Cardiac muscle cell (in vitro differentiated cells and primary cell): ENCODE measurements around the gene HNRNPR. TPM values are rescaled to one million over a fixed set of nuclear protein-coding genes. Genes with fewer than 3 reads are reported as not detected.
"Not testable (repeated sequence)": the region's sequence is repeated elsewhere in the genome, so short reads cannot be mapped to it uniquely, and the experiment has no call there.

Experiments
- DNase-seq, 2 donors: peaks; one replicate each; pipeline versions ENCODE4 v3.0.0 to v3.0.0-alpha.2; 2010 to 2017; ENCODE audit warnings: low read depth in 1 of 2, low spot score in 1 of 2
- H3K27ac ChIP-seq: fragments of 200-600 bp; sonication (generic); 2 replicates; pipeline ENCODE4 v1.5.1; 2016
- H3K27me3 ChIP-seq: fragments of 200-600 bp; sonication (generic); 2 replicates; pipeline ENCODE4 v1.6.0; 2016; ENCODE audit warnings: control low read depth
- H3K36me3 ChIP-seq: fragments of 200-600 bp; sonication (generic); 2 replicates; pipeline ENCODE4 v1.5.1; 2016; ENCODE audit warnings: control low read depth
- H3K4me1 ChIP-seq: fragments of 200-600 bp; sonication (generic); 2 replicates; pipeline ENCODE4 v1.8.1; 2017; ENCODE audit warnings: low read depth, mild to moderate bottlenecking, mixed run types
- H3K4me3 ChIP-seq: fragments of 200-600 bp; sonication (generic); 2 replicates; pipeline ENCODE4 v1.5.1; 2016; ENCODE audit warnings: mild to moderate bottlenecking
- H3K9me3 ChIP-seq: fragments of 200-600 bp; sonication (generic); 2 replicates; pipeline ENCODE4 v1.5.1; 2017; ENCODE audit warnings: low read depth, mild to moderate bottlenecking, control low read depth
- polyA plus RNA-seq: library from polyadenylated mRNA; unstranded; fragments of >200 nt; fragmentation: Nextera tagmentation; extraction: Ambion mirVana; gene quantifications from 2 replicates; pipeline ENCODE4 v1.2.1, GENCODE V29; 2016
- total RNA-seq: library from RNA; depleted of rRNA; stranded (reverse); fragments of >200 nt; gene quantifications from 2 replicates; pipeline ENCODE4 v1.2.3, GENCODE V29; 2016
- TF ChIP-seq, protein P1 (sequence below): IDR thresholded peaks from 2 replicates; pipeline ENCODE4 v1.5.1; 2012; ENCODE audit warnings: low read depth, mild to moderate bottlenecking, low read length

HNRNPR gene
- total and polyA plus RNA-seq, 2 experiments from 2014 or later, result 142 to 154 TPM

DNA sequence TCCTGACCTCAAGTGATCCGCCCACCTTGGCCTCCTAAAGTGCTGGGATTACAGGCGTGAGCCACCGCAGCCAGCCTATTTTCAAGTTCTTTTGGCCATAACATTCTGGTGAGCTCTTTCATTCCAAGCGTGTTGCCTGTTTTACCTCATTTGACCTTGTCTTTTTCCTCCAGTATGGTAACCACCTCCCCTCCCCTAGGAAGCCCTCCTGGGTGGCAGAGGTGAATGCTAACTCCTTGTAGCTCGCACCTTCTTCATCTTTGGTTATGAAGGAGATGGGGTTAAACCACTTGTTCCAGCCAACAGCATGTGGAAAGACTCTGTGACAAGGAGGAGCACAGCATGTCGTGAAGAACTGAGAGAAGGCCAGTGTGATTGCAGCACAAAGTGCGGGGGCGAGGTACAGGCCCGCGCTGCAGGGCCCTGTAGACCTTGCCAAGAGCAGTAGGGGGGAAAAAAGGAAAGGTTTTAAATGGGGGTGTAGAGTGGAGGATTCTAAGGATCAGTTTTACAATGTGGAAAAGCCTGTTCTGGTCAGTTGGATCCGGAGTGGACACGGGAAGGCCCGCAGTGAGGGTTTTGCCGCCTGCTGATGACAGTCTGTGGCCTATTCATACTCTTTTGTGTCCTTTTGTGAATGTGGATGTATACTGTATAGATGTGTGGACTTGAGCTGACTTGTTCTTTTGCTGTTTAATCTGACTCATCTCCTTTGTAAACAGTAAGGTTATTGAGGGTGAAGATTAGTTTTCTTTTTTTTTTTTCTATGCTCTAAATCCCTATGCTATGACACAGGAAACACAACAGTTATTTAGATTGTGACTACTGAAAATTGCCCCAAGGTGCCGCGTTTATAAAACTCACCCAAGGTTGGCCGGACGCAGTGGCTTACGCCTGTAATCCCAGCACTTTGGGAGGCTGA is 33.1 kb upstream of the HNRNPR start:
- no peaks in the 10 kb centered on the region for H3K9me3 ChIP-seq
- H3K4me3 ChIP-seq, result no peak overlapping the region
- peaks cover 7% of the 10 kb centered on the region for H3K36me3 ChIP-seq
- no peaks in the 10 kb centered on the region for H3K27me3 ChIP-seq
- TF ChIP-seq, protein P1, sequence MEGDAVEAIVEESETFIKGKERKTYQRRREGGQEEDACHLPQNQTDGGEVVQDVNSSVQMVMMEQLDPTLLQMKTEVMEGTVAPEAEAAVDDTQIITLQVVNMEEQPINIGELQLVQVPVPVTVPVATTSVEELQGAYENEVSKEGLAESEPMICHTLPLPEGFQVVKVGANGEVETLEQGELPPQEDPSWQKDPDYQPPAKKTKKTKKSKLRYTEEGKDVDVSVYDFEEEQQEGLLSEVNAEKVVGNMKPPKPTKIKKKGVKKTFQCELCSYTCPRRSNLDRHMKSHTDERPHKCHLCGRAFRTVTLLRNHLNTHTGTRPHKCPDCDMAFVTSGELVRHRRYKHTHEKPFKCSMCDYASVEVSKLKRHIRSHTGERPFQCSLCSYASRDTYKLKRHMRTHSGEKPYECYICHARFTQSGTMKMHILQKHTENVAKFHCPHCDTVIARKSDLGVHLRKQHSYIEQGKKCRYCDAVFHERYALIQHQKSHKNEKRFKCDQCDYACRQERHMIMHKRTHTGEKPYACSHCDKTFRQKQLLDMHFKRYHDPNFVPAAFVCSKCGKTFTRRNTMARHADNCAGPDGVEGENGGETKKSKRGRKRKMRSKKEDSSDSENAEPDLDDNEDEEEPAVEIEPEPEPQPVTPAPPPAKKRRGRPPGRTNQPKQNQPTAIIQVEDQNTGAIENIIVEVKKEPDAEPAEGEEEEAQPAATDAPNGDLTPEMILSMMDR, result no peak
- DNase-seq, result peak in 1 of 2 donors; percentile 81
- no peak overlapping the region for H3K27ac ChIP-seq
- peaks cover 12% of the 10 kb centered on the region for H3K4me1 ChIP-seq

DNA sequence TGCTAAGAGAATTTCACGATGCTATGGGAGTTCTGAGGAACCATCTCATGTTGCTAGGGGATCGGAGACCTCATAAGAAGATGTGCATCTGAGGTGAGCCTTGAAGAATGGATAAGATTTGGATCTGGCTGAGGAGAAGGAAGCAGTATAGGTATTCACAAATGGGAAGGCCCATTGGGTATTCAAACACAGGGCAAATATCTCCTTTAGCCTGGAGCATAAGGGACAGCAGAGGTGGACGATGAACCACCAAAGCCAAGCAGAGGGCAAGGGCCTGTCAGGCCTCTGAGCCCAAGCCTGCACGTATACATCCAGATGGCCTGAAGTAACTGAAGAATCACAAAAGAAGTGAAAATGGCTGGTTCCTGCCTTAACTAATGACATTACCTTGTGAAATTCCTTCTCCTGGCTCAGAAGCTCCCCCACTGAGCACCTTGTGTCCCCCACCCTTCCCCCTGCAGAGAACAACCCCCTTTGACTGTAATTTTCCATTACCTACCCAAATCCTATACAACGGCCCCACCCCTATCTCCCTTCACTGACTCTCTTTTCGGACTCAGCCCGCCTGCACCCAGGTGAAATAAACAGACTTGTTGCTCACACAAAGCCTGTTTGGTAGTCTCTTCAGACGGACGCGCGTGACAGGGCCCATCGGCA is 30.1 kb upstream of the HNRNPR start:
- H3K27ac ChIP-seq, H3K9me3 ChIP-seq, H3K27me3 ChIP-seq, DNase-seq, H3K4me3 ChIP-seq, H3K36me3 ChIP-seq: not testable (repeated sequence)
- H3K4me1 ChIP-seq, result peaks cover 34% of the 10 kb centered on the region

DNA sequence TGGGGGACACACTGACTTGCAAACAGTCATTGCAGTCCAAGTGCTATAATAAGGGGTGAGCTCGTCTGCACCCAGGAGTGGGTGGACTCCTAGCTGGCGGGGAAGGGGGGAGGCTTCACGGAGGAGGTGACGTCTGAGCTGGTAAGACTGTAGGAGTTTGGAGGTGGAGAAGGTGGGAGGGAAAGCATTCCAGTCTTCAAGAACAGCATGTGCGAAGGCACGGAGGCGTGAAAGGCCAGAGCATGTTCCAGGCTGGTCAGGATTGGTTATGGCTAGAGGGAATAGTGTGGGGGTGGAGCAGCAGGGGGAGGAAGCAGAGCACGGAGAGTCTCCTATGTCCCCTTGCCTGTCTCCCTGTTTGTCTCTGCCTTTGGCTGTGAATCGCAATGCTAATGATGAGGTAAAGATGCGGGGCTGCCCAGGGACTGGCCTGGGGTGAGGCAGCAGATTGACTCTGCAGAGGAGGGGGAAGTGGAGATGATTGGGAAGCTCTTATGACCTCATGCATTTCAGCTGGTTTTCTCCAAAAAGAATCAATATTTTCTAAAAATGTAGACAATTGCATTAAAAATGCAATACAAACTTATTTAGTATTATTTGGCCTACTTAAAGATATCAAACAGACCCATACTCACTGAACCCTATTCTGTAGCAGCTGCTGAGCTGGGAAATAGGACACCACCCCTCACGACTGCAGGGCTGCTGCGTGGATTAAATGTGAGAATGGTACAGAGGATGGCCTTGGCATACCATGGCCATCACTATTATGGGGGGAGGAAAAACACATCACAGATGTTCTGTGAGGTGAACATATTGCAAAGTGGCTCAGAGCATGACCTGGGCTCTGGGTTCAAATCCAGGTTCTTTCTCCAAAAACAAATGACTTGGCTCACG is 28.1 kb upstream of the HNRNPR start:
- TF ChIP-seq, protein P1, result no peak
- H3K9me3 ChIP-seq, result no peaks in the 10 kb centered on the region
- peak overlapping the region; percentile 97 for H3K27ac ChIP-seq
- H3K4me1 ChIP-seq, result peaks cover 34% of the 10 kb centered on the region
- no peaks in the 10 kb centered on the region for H3K36me3 ChIP-seq
- no peak for DNase-seq
- no peak overlapping the region for H3K4me3 ChIP-seq
- H3K27me3 ChIP-seq, result no peaks in the 10 kb centered on the region

DNA sequence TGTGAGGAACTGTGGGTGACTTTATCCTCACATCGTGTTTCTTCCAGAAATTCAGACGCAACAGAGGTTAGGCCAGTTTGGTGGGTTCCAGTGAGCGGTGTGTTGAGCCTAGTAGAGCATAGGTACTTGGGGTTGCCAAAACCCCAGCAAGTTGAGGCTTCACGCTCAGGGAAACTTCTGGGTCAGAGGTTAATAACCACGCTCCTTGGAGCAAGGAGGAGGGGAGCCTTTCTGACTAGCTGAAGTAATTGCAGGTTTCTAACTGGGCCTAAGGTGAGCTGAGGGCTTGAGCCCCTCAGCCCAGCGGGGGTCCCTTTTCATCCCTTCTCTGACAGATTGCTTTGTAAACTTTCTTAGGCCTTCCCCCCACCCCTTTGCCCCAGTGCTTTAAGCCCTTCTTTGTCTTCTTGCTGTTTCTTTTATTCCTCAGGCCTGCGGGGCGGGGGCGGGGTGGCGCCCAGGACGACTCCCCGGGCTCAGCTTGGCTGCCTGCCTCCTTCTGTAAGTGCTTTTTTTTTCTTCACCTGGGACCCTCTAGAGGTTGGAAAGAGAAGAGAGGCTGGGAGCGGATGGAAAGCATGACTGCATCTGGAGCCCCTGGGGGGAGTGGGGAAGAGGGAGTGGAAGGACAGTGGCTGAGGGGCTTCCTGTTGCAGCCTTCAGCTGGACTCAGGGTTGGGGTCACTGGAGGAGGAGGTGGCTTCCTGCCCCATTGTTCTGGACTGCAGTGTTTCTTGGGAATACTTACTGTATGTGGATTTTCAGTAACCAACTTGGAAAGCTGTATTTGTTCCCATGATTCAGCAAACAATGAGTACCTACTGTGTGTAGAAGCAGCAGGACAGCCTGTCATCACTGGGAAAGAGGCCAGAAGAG is 26.9 kb upstream of the HNRNPR start:
- peak; percentile 73 for DNase-seq

DNA sequence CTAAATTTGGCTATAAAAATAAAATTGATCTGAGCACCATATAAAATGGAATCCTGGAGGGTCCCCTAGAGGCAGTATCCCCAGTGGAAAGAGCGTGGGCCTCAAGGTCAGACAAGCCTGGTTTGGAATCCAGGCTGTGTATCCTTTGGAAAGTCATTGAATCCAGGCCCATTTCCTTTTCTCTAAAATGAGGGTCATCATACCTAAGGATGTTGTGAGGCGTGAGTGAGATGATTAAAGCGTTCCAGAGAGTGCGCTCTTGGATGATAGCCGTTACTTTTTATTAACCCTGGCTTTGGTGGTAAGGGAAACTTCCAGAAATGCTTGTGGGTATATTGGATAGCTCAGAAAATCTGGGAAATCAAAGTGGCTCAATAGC is 26.2 kb upstream of the HNRNPR start:
- peaks cover 14% of the 10 kb centered on the region for H3K36me3 ChIP-seq
- H3K27me3 ChIP-seq, result no peaks in the 10 kb centered on the region
- TF ChIP-seq, protein P1, result peak; percentile 2
- peaks cover 34% of the 10 kb centered on the region for H3K4me1 ChIP-seq
- H3K27ac ChIP-seq, result peak overlapping the region; percentile 97
- DNase-seq, result peak in 1 of 2 donors; percentile 27
- H3K4me3 ChIP-seq, result peak overlapping the region; percentile 95
- H3K9me3 ChIP-seq, result no peaks in the 10 kb centered on the region

More for the DNA sequence above, 26.9 kb upstream of the HNRNPR start:
- no peaks in the 10 kb centered on the region for H3K9me3 ChIP-seq
- peak overlapping the region; percentile 95 for H3K4me3 ChIP-seq
- H3K27ac ChIP-seq, result peak overlapping the region; percentile 97
- H3K27me3 ChIP-seq, result no peaks in the 10 kb centered on the region
- H3K4me1 ChIP-seq, result peaks cover 34% of the 10 kb centered on the region
- H3K36me3 ChIP-seq, result peaks cover 12% of the 10 kb centered on the region
- TF ChIP-seq, protein P1, result no peak
